HG02981 (cell line): ENCODE results near the gene PACC1.
"Not testable (repeated sequence)": the region's sequence is repeated elsewhere in the genome, so short reads cannot be mapped to it uniquely, and the experiment has no call there.

Experiments
- ATAC-seq: cut with Tn5 transposase; IDR thresholded peaks from one replicate; pipeline ENCODE4 v1.9.1; 2021; ENCODE audit warnings: mild to moderate bottlenecking, moderate library complexity; ENCODE audit not compliant: unreplicated experiment

Gene PACC1

DNA sequence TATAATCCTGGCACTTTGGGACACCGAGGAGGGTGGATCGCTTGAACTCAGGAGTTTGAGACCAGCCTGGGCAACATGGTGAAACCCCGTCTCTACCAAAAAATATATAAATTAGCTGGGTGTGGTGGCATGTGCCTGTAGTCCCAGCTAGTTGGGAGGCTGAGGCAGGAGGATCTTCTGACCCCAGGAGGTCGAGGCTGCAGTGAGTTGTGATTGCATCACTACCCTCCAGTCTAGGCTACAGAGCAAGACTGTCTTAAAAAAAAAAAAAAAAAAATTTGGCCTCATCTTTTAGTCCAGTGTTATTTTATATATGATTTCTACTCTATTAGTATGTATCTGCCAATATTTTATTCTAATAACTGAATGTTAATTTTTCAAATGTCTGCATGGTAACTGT, 69.8 kb downstream of the PACC1 start:
- no peak for ATAC-seq

- ATAC-seq: no peak
These were observed 73.6 kb downstream of the PACC1 start for GRCh38 chr1:212341090-212341489.

DNA sequence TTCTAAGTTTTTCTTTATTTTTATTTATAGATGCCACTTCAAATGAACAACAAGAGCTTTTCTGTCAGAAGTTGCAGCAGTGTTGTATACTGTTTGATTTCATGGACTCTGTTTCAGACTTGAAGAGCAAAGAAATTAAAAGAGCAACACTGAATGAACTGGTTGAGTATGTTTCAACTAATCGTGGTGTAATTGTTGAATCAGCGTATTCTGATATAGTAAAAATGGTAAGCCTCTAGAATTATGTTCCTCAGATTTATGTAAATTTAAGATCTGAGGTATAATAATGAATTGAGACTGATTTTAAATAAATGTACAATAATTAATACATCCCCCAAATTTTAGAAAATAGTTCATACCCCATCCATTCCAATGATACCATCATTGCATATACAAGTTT, 85.6 kb downstream of the PACC1 start:
- no peak for ATAC-seq

DNA sequence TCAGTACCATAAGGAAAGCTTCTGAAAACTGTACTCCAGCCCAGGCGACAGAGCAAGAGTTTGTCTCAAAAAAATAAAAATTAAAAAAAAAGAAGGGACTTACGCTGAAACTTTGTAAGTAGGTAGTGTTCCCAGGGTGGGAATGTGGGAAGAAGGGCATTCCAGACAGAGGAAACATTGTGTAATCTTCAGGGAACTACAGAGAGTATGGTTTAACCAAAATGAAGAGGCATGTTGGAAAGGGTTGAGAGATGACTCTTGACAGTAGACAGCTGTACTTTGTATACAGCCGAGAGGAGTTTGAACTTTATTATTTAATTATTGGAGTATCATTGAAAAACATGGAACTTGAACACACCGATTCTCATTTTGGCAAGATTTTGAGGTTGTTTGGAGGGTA, 86.4 kb downstream of the PACC1 start:
- ATAC-seq: no peak

DNA sequence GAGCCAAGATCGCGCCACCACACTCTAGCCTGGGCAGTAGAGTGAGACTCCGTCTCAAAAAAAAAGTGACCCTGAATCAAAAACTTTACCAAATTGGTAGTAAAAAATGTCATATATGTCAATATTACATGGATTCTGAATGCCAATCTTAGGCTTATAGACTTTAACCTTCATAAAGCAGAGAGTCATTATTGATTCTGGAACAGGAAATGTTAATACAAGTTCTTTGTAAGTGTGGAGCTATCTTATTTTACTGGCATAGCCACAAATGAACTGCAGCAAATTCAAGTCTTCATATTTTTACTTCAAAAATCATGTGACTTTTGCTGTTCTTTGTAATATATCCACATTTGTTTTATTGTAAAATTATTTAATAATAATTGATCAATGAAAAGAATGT, 88.1 kb downstream of the PACC1 start:
- no peak for ATAC-seq

GRCh38 chr1:212323066-212323465, 91.6 kb downstream of the PACC1 start:
- ATAC-seq: no peak

GRCh38 chr1:212321031-212321430, 93.7 kb downstream of the PACC1 start:
- not testable (repeated sequence) for ATAC-seq

GRCh38 chr1:212317916-212318315, 96.8 kb downstream of the PACC1 start:
- ATAC-seq: no peak

- no peak for ATAC-seq
These were observed 98.8 kb downstream of the PACC1 start for GRCh38 chr1:212315907-212316306.

- ATAC-seq: no peak
These were observed 99.5 kb downstream of the PACC1 start for GRCh38 chr1:212315184-212315583.
